MM.1S (cell line): ENCODE data around the gene NCOA3.

Experiments used
- DNase-seq: peaks from one replicate; pipeline ENCODE4 v3.0.0-alpha.2; 2015
- H2AFZ ChIP-seq: fragments of 300-600 bp; sonication (generic); 2 replicates; pipeline ENCODE4 v1.6.0; 2016; ENCODE audit warnings: antibody characterized with exemption, low read length
- H3F3A ChIP-seq: fragments of 300-600 bp; sonication (generic); 2 replicates; pipeline ENCODE4 v1.6.1; 2016; ENCODE audit warnings: mild to moderate bottlenecking, antibody characterized with exemption, low read length, moderate library complexity, mixed read lengths; ENCODE audit not compliant: insufficient read depth
- H3K27ac ChIP-seq: fragments of 300-600 bp; sonication (generic); 2 replicates; pipeline ENCODE4 v1.5.1; 2016; ENCODE audit warnings: mild to moderate bottlenecking, low read length
- H3K27me3 ChIP-seq: fragments of 300-600 bp; sonication (generic); replicated peaks from 2 replicates; pipeline ENCODE4 v1.6.0; 2016; ENCODE audit warnings: low read length; ENCODE audit not compliant: insufficient read depth
- H3K36me3 ChIP-seq: fragments of 300-600 bp; sonication (generic); replicated peaks from 2 replicates; pipeline ENCODE4 v1.6.1; 2016; ENCODE audit warnings: mild to moderate bottlenecking, low read length, mixed read lengths; ENCODE audit not compliant: insufficient read depth
- H3K4me1 ChIP-seq: fragments of 300-600 bp; sonication (generic); 2 replicates; pipeline ENCODE4 v1.6.1; 2016; ENCODE audit warnings: low read length, mixed read lengths
- H3K4me2 ChIP-seq: fragments of 300-600 bp; sonication (generic); 2 replicates; pipeline ENCODE4 v1.6.0; 2016; ENCODE audit warnings: low read depth, low read length
- H3K4me3 ChIP-seq: fragments of 300-600 bp; sonication (generic); 2 replicates; pipeline ENCODE4 v1.5.1; 2016; ENCODE audit warnings: low read length, mixed read lengths
- H3K79me2 ChIP-seq: fragments of 300-600 bp; sonication (generic); 2 replicates; pipeline ENCODE4 v1.6.1; 2016; ENCODE audit warnings: mixed run types, low read length, mixed read lengths
- H3K9ac ChIP-seq: fragments of 300-600 bp; sonication (generic); 2 replicates; pipeline ENCODE4 v1.6.1; 2016; ENCODE audit warnings: low read length, mixed read lengths
- H3K9me2 ChIP-seq: fragments of 300-600 bp; sonication (generic); replicated peaks from 2 replicates; pipeline ENCODE4 v1.6.1; 2016; ENCODE audit warnings: mild to moderate bottlenecking, low read length, mixed read lengths; ENCODE audit not compliant: insufficient read depth
- H3K9me3 ChIP-seq: fragments of 300-600 bp; sonication (generic); replicated peaks from 2 replicates; pipeline ENCODE4 v1.6.1; 2016; ENCODE audit warnings: mild to moderate bottlenecking, low read length, mixed read lengths; ENCODE audit not compliant: insufficient read depth
- H4K20me1 ChIP-seq: fragments of 300-600 bp; sonication (generic); 2 replicates; pipeline ENCODE4 v1.6.1; 2016; ENCODE audit warnings: mild to moderate bottlenecking, low read length, moderate library complexity, mixed read lengths; ENCODE audit not compliant: insufficient read depth
- EZH2 ChIP-seq: fragments of 300-600 bp; sonication (generic); optimal IDR thresholded peaks from 2 replicates; pipeline ENCODE3; 2017; ENCODE audit warnings: low read depth, mild to moderate bottlenecking, antibody characterized with exemption, low read length, mixed read lengths
- EZH2phosphoT487 ChIP-seq: fragments of 300-600 bp; sonication (generic); IDR thresholded peaks from 2 replicates; pipeline ENCODE4 v1.6.1; 2018; ENCODE audit warnings: antibody characterized with exemption, low read length
- TF ChIP-seq, protein P1 (sequence below): fragments of 300-600 bp; sonication (generic); IDR thresholded peaks from 2 replicates; pipeline ENCODE4 v1.5.1; 2016; ENCODE audit warnings: antibody characterized with exemption, low read length, mixed read lengths

The NCOA3 gene

DNA sequence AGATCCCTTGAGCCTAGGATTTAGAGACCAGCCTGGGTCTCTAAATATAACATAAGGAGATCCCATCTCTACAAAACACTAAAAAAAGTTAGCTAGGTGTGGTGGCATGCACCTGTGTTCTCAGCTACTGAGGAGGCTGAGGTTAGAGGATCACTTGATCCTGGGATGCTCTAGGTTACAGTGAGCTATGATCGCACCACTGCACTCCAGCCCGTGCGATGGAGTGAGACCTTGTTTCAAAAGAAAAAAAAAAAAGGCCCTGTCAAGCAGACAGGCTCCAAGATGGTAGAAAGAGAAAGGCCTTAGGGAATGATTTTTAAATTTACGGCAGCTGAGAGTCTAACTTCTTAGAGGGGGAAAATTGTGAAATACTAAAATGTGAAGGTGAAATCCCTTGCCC is 22.6 kb upstream of the NCOA3 start:
- no peak for TF ChIP-seq EZH2
- TF ChIP-seq, protein P1, sequence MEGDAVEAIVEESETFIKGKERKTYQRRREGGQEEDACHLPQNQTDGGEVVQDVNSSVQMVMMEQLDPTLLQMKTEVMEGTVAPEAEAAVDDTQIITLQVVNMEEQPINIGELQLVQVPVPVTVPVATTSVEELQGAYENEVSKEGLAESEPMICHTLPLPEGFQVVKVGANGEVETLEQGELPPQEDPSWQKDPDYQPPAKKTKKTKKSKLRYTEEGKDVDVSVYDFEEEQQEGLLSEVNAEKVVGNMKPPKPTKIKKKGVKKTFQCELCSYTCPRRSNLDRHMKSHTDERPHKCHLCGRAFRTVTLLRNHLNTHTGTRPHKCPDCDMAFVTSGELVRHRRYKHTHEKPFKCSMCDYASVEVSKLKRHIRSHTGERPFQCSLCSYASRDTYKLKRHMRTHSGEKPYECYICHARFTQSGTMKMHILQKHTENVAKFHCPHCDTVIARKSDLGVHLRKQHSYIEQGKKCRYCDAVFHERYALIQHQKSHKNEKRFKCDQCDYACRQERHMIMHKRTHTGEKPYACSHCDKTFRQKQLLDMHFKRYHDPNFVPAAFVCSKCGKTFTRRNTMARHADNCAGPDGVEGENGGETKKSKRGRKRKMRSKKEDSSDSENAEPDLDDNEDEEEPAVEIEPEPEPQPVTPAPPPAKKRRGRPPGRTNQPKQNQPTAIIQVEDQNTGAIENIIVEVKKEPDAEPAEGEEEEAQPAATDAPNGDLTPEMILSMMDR = no peak
- TF ChIP-seq EZH2phosphoT487 = no peak
- no peaks in the 10 kb centered on the region for H4K20me1 ChIP-seq
- H3K27ac ChIP-seq = no peak overlapping the region
- H2AFZ ChIP-seq = 0 out of 2 replicates have a peak overlapping the region, but pooled peaks have one; percentile 7
- no peak overlapping the region for H3K9ac ChIP-seq
- no peak overlapping the region for H3K4me3 ChIP-seq
- no peak overlapping the region for H3K4me2 ChIP-seq
- H3F3A ChIP-seq = peaks cover under 1% of the 10 kb centered on the region; the same call in 1 of the 2 replicates
- no peak for DNase-seq
- H3K4me1 ChIP-seq = peaks cover 4% of the 10 kb centered on the region; the same call in 1 of the 2 replicates
- no peaks in the 10 kb centered on the region for H3K79me2 ChIP-seq
- no peaks in the 10 kb centered on the region for H3K27me3 ChIP-seq
- no peaks in the 10 kb centered on the region for H3K9me3 ChIP-seq
- no peaks in the 10 kb centered on the region for H3K36me3 ChIP-seq
- H3K9me2 ChIP-seq = no peaks in the 10 kb centered on the region

DNA sequence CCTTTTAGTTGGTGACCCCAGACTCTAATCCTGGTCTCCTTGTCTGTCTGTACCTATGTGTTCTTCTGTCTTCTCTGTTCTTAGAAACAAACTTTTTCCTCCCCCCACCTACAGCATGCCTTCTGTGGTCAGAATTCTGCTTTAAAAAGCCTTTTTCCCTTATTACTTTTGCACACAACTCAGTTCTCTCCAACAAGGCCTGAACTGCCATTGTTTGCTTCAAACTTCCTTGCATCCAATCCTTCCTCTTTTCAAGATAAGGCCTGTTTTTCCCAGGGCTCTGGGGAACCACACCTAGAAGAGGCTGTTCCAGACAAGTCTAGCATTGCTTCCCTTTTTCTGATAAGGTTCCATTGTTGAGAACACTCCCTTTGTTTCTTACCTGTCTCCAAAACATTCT is 22.2 kb upstream of the NCOA3 start:
- Histone ChIP-seq H3K27me3 (no peaks in the 10 kb centered on the region), H3K4me3 (no peak overlapping the region), H3K27ac (no peak overlapping the region), H2AFZ (0 out of 2 replicates have a peak overlapping the region, but pooled peaks have one; percentile 7), H3K36me3 (no peaks in the 10 kb centered on the region), H3K79me2 (no peaks in the 10 kb centered on the region), H4K20me1 (no peaks in the 10 kb centered on the region), H3F3A (no peaks in the 10 kb centered on the region), H3K4me1 (peaks cover 4% of the 10 kb centered on the region; the same call in 1 of the 2 replicates), H3K9me2 (no peaks in the 10 kb centered on the region), H3K9me3 (no peaks in the 10 kb centered on the region), H3K9ac (no peak overlapping the region), H3K4me2 (no peak overlapping the region)
- DNase-seq = no peak
- TF ChIP-seq EZH2 (no peak), EZH2phosphoT487 (no peak)
- TF ChIP-seq, protein P1 = no peak

DNA sequence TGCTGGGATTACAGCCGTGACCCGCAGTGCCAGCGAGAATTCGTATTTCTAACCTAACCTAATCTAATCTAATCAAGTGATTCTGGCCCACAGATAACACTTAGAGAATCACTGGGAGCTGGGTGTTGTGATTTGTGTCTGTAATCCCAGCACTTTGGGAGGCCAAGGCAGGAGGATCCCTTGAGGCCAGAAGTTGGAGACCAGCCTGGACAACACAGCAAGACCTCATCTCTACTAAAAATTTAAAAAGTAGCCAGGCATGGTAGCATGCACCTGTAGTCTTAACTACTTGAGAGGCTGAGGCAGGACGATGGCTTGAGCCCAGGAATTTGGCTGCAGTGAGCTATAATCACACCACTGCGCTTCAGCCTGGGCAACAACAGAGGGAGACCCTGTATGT is 21.4 kb upstream of the NCOA3 start:
- TF ChIP-seq, protein P1 = no peak
- TF ChIP-seq EZH2 = no peak
- TF ChIP-seq EZH2phosphoT487 = no peak
- DNase-seq = no peak
- Histone ChIP-seq H3K4me1 (peaks cover 4% of the 10 kb centered on the region; the same call in 1 of the 2 replicates), H3K4me2 (no peak overlapping the region), H3K9ac (no peak overlapping the region), H3K27ac (no peak overlapping the region), H3K4me3 (no peak overlapping the region), H3K9me2 (no peaks in the 10 kb centered on the region), H3F3A (no peaks in the 10 kb centered on the region), H3K79me2 (no peaks in the 10 kb centered on the region), H2AFZ (no peak overlapping the region), H3K36me3 (no peaks in the 10 kb centered on the region), H4K20me1 (no peaks in the 10 kb centered on the region), H3K9me3 (no peaks in the 10 kb centered on the region), H3K27me3 (no peaks in the 10 kb centered on the region)
